Muscle of arm (tissue), 12 donors: ENCODE measurements around the gene MSS51. TPM values are rescaled to one million over a fixed set of nuclear protein-coding genes. Genes with fewer than 3 reads are reported as not detected.
"Not testable (repeated sequence)": the region's sequence is repeated elsewhere in the genome, so short reads cannot be mapped to it uniquely, and the experiment has no call there.

ENCODE experiments used
- DNase-seq: peaks from one replicate; pipeline ENCODE4 v3.0.0-alpha.2; 2013
- polyA plus RNA-seq, 12 donors: library from polyadenylated mRNA; unstranded; fragments of 120-200 nt; gene quantifications; one replicate each; pipeline ENCODE4 v1.2.1, GENCODE V29; 2013; ENCODE audit not compliant: insufficient read length in 12 of 12

Gene MSS51
- polyA plus RNA-seq, 12 donors = 15.6 to 82.3 (median 43.2) TPM; not detected in 1

GRCh38 chr10:73423309-73423708 is 10.1 kb downstream of the MSS51 start:
- DNase-seq = no peak

- no peak for DNase-seq
These were observed 16.8 kb downstream of the MSS51 start for GRCh38 chr10:73416571-73416970.

- DNase-seq = no peak
These were observed 19.0 kb downstream of the MSS51 start for GRCh38 chr10:73414230-73414945.

GRCh38 chr10:73413528-73414229 is 19.7 kb downstream of the MSS51 start, which contains the start of gene ANXA7:
Gene ANXA7 (minus strand): TSS chr10:73414058. CDS start chr10:73400856, 13,202 bp downstream.
- DNase-seq = peak; percentile 91

- DNase-seq = no peak
These were observed 20.2 kb downstream of the MSS51 start for GRCh38 chr10:73413108-73413527.

GRCh38 chr10:73410897-73411296 is 22.5 kb downstream of the MSS51 start:
- no peak for DNase-seq

GRCh38 chr10:73408978-73409521 is 24.3 kb downstream of the MSS51 start:
- DNase-seq = no peak

- DNase-seq = no peak
These were observed 25.3 kb downstream of the MSS51 start for GRCh38 chr10:73408061-73408460.

- DNase-seq = no peak
These were observed 25.9 kb downstream of the MSS51 start for GRCh38 chr10:73407495-73407894.

- no peak for DNase-seq
These were observed 26.5 kb downstream of the MSS51 start for GRCh38 chr10:73406846-73407245.

- no peak for DNase-seq
These were observed 27.8 kb downstream of the MSS51 start for GRCh38 chr10:73405556-73405955.

GRCh38 chr10:73404690-73405089 is 28.7 kb downstream of the MSS51 start:
- no peak for DNase-seq

- no peak for DNase-seq
These were observed 31.7 kb downstream of the MSS51 start for GRCh38 chr10:73401636-73402035.

- peak; percentile 18 for DNase-seq
These were observed 34.3 kb downstream of the MSS51 start for GRCh38 chr10:73399063-73399462.

- no peak for DNase-seq
These were observed 35.3 kb downstream of the MSS51 start for GRCh38 chr10:73398024-73398423.

GRCh38 chr10:73394325-73394724 is 39.0 kb downstream of the MSS51 start:
- DNase-seq = not testable (repeated sequence)

GRCh38 chr10:73388228-73388627 is 45.1 kb downstream of the MSS51 start:
- no peak for DNase-seq

- DNase-seq = no peak
These were observed 46.8 kb downstream of the MSS51 start for GRCh38 chr10:73386583-73386982.

GRCh38 chr10:73379064-73379748 is 54.2 kb downstream of the MSS51 start:
- DNase-seq = no peak

- DNase-seq = no peak
These were observed 56.7 kb downstream of the MSS51 start for GRCh38 chr10:73376679-73377078.
